Peyer's patch (tissue), 4 donors: Measurements from ENCODE around the gene RPS6KA5.

ENCODE experiments used
- POLR2A ChIP-seq, 2 donors: fragments of 450-650 bp; IDR thresholded peaks; one replicate each; pipeline ENCODE4 v1.5.1; 2017; ENCODE audit warnings: antibody characterized with exemption in 2 of 2, mild to moderate bottlenecking in 2 of 2, moderate library complexity in 2 of 2
- TF ChIP-seq, protein P1 (sequence below), 6 experiments: fragments of 450-650 bp in 4 of 6; fragments of 200-600 bp in 2 of 6; sonication (generic) in 1 of 6; IDR thresholded peaks; one replicate each; pipeline ENCODE4 v1.5.1; 2017 to 2019; ENCODE audit warnings: antibody characterized with exemption in 6 of 6, mild to moderate bottlenecking in 3 of 6, moderate library complexity in 1 of 6

DNA sequence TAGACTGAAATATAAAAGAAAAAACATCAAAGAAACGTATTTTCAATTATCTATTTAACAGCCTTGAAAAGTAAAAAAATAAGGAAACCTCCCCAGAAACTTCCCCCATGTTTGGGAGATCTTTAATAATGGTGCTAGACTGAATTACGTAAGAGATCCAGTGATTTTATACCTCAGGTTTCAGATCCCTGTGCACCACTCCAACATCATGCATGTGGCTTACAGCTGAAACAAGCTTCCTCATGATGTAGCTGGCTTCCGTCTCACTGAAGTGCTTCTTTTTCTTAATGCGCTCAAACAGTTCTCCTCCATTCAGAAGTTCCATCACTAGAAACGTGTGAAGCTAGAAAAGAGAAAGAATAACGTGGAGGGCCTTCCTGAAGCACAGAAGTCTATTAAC is 166.2 kb downstream of the RPS6KA5 start:
- no peak for TF ChIP-seq POLR2A (IDR thresholded peaks at IDR 0.05)
- TF ChIP-seq, protein P1, sequence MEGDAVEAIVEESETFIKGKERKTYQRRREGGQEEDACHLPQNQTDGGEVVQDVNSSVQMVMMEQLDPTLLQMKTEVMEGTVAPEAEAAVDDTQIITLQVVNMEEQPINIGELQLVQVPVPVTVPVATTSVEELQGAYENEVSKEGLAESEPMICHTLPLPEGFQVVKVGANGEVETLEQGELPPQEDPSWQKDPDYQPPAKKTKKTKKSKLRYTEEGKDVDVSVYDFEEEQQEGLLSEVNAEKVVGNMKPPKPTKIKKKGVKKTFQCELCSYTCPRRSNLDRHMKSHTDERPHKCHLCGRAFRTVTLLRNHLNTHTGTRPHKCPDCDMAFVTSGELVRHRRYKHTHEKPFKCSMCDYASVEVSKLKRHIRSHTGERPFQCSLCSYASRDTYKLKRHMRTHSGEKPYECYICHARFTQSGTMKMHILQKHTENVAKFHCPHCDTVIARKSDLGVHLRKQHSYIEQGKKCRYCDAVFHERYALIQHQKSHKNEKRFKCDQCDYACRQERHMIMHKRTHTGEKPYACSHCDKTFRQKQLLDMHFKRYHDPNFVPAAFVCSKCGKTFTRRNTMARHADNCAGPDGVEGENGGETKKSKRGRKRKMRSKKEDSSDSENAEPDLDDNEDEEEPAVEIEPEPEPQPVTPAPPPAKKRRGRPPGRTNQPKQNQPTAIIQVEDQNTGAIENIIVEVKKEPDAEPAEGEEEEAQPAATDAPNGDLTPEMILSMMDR (IDR thresholded peaks at IDR 0.05), result no peak
